ENCODE measurements around the gene RELL1. TPM values are rescaled to one million over a fixed set of nuclear protein-coding genes. Genes with fewer than 3 reads are reported as not detected.

Gene RELL1
- total RNA-seq, 1 experiment from 2014 or later = 45.3 TPM

DNA sequence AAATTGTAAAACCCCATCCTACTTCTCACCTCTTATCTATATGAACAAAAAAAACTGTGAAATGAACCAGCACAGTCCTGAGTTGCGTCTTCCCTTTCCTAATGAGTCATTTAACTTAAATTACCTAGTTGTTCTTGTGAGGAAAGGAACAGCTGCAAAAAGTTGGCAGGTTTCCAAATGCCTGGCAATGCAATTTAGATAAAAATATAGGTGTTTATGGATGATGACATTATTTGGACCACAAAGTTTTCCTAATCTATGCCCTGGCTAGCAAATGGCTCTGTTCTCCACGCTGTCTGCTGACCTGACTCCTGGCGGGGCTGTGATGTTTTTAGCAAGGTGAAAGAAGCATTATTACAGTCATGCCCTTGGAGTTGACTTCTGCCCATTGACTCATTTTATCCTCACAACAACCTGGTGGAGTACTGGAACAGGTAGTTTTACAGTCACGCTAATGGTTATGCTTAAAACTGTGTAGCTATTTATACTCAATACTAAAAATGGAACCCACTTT is 29.8 kb upstream of the RELL1 start:
- no peaks in the 10 kb centered on the region for H3K36me3 Mint-ChIP-seq (ENCODE audit: insufficient read depth, unreplicated experiment)
- CTCF ChIA-PET = no interaction called here
- no TSS peak for BruUV-seq (replicated peaks)
- no peaks in the 10 kb centered on the region for H3K9me3 Mint-ChIP-seq (ENCODE audit: unreplicated experiment)
- peaks cover 3% of the 10 kb centered on the region for H3K4me1 ChIP-seq
- no peaks in the 10 kb centered on the region for H3K27me3 ChIP-seq (replicated peaks; ENCODE audit: control insufficient read depth, insufficient read depth, low read length)
- intact Hi-C loops (cut with micrococcal nuclease; ENCODE audit: unreplicated experiment) = no loop called here
- no peak for DNase-seq
- POLR2A ChIA-PET = no interaction called here
- peaks cover 8% of the 10 kb centered on the region for H3K4me1 Mint-ChIP-seq (ENCODE audit: low read depth, unreplicated experiment)
- no peak overlapping the region for H3K4me3 ChIP-seq (ENCODE audit: low read depth, low read length)
- TF ChIP-seq CTCF (IDR thresholded peaks at IDR 0.05; ENCODE audit: insufficient read depth in 1 of 2, low read depth in 1 of 2, low read length in 1 of 2, severe bottlenecking in 1 of 2, unreplicated experiment in 1 of 2) = no peak
- no peak overlapping the region for H3K27ac Mint-ChIP-seq (ENCODE audit: unreplicated experiment)
- no peaks in the 10 kb centered on the region for H3K9me3 ChIP-seq
- H3K36me3 ChIP-seq (ENCODE audit: control insufficient read depth, insufficient read depth, low read length) = no peaks in the 10 kb centered on the region
- no peak overlapping the region for H3K4me3 Mint-ChIP-seq (ENCODE audit: unreplicated experiment)
- no peaks in the 10 kb centered on the region for H3K27me3 Mint-ChIP-seq (ENCODE audit: insufficient read depth, unreplicated experiment)

DNA sequence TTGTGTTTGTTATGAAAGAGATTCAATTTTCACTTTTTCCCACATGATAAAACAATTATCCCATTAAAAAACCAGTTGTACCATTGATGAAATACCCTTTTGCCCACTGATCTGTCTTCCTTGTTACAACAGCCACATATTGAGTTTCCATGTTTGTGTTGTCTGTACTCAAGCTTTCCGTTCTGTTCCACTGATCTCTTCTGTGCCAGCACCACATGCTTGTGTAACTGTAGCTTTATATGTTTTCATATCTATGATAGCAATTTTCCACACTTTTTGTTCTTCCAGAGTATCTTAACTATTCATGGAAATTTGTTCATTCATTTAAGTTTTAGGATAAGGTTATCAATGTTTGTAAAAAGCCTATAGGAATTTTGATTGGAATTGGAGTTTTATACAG is 24.3 kb upstream of the RELL1 start:
- Mint-ChIP-seq H3K27me3 (ENCODE audit: insufficient read depth, unreplicated experiment) (no peaks in the 10 kb centered on the region), H3K36me3 (ENCODE audit: insufficient read depth, unreplicated experiment) (no peaks in the 10 kb centered on the region)

GRCh38 chr4:37706032-37706431 is 19.9 kb upstream of the RELL1 start:
- H3K27me3 ChIP-seq (replicated peaks; ENCODE audit: control insufficient read depth, insufficient read depth, low read length) = no peaks in the 10 kb centered on the region
- BruUV-seq (replicated peaks) = no TSS peak
- intact Hi-C loops (cut with micrococcal nuclease; ENCODE audit: unreplicated experiment) = no loop called here
- no peaks in the 10 kb centered on the region for H3K4me1 ChIP-seq
- Mint-ChIP-seq H3K4me3 (ENCODE audit: unreplicated experiment) (no peak overlapping the region), H3K4me1 (ENCODE audit: low read depth, unreplicated experiment) (no peaks in the 10 kb centered on the region), H3K9me3 (ENCODE audit: unreplicated experiment) (no peaks in the 10 kb centered on the region), H3K27ac (ENCODE audit: unreplicated experiment) (no peak overlapping the region), H3K36me3 (ENCODE audit: insufficient read depth, unreplicated experiment) (no peaks in the 10 kb centered on the region), H3K27me3 (ENCODE audit: insufficient read depth, unreplicated experiment) (no peaks in the 10 kb centered on the region)
- H3K9me3 ChIP-seq = no peaks in the 10 kb centered on the region
- no peak for TF ChIP-seq CTCF (IDR thresholded peaks at IDR 0.05; ENCODE audit: insufficient read depth in 1 of 2, low read depth in 1 of 2, low read length in 1 of 2, severe bottlenecking in 1 of 2, unreplicated experiment in 1 of 2)
- ChIA-PET POLR2A (no interaction called here), CTCF (no interaction called here)
- H3K36me3 ChIP-seq (ENCODE audit: control insufficient read depth, insufficient read depth, low read length) = no peaks in the 10 kb centered on the region
- no peak for DNase-seq
- H3K4me3 ChIP-seq (ENCODE audit: low read depth, low read length) = no peak overlapping the region

More for the DNA sequence above, 24.3 kb upstream of the RELL1 start:
- H3K9me3 Mint-ChIP-seq (ENCODE audit: unreplicated experiment) = no peaks in the 10 kb centered on the region
- H3K27me3 ChIP-seq (replicated peaks; ENCODE audit: control insufficient read depth, insufficient read depth, low read length) = no peaks in the 10 kb centered on the region
- no peak overlapping the region for H3K27ac Mint-ChIP-seq (ENCODE audit: unreplicated experiment)
- intact Hi-C loops (cut with micrococcal nuclease; ENCODE audit: unreplicated experiment) = no loop called here
- ChIA-PET CTCF (no interaction called here), POLR2A (no interaction called here)
- no peak for TF ChIP-seq CTCF (IDR thresholded peaks at IDR 0.05; ENCODE audit: insufficient read depth in 1 of 2, low read depth in 1 of 2, low read length in 1 of 2, severe bottlenecking in 1 of 2, unreplicated experiment in 1 of 2)
- no peak overlapping the region for H3K4me3 Mint-ChIP-seq (ENCODE audit: unreplicated experiment)
- no peaks in the 10 kb centered on the region for H3K4me1 Mint-ChIP-seq (ENCODE audit: low read depth, unreplicated experiment)
- H3K36me3 ChIP-seq (ENCODE audit: control insufficient read depth, insufficient read depth, low read length) = no peaks in the 10 kb centered on the region
- no peaks in the 10 kb centered on the region for H3K9me3 ChIP-seq
- H3K4me3 ChIP-seq (ENCODE audit: low read depth, low read length) = no peak overlapping the region
- BruUV-seq (replicated peaks) = no TSS peak
- no peak for DNase-seq
- H3K4me1 ChIP-seq = no peaks in the 10 kb centered on the region

Data from Caco-2 (cell line).